B cell (primary cell): Measurements from ENCODE around the gene CLRN1. TPM values are rescaled to one million over a fixed set of nuclear protein-coding genes. Genes with fewer than 3 reads are reported as not detected.

ENCODE experiments used
- ATAC-seq: fragments of 200-7000 bp; cut with Tn5 transposase; one replicate; pipeline ENCODE4 v1.10.0; 2021; ENCODE audit warnings: low read depth, mild to moderate bottlenecking, moderate number of reproducible peaks, moderate library complexity
- CTCF ChIA-PET: fragments of 350-600 bp; sonication (Branson Sonifier 250); formaldehyde crosslinking; loops from one replicate; lab custom pipeline; 2021; ENCODE audit warnings: antibody characterized with exemption, inconsistent platforms; lab: Charles Lee
- POLR2A ChIA-PET: fragments of 350-600 bp; sonication (Branson Sonifier 250); formaldehyde crosslinking; loops from one replicate; lab custom pipeline; 2021; ENCODE audit warnings: antibody characterized with exemption; lab: Charles Lee
- DNase-seq: peaks from one replicate; pipeline ENCODE4 v3.0.0; 2013
- H2AFZ ChIP-seq: 2 replicates; pipeline ENCODE4 v1.6.1; 2012; ENCODE audit warnings: mild to moderate bottlenecking, low read depth, low read length; ENCODE audit not compliant: insufficient read depth, poor library complexity, severe bottlenecking
- H3K27ac ChIP-seq, 2 donors: 1 replicate in 1 of 2; 2 replicates in 1 of 2; pipeline ENCODE4 v1.5.1; 2012 to 2013; ENCODE audit warnings: low read length in 2 of 2, mild to moderate bottlenecking in 2 of 2, moderate library complexity in 1 of 2
- H3K27me3 ChIP-seq, 4 experiments: fragments of 200-600 bp in 1 of 4; sonication (generic) in 1 of 4; replicated peaks in 1 of 4; 1 replicate in 2 of 4; 2 replicates in 2 of 4; pipeline versions ENCODE4 v1.6.1 to v1.7.0; 2013 to 2016; ENCODE audit warnings: low read length in 3 of 4, mild to moderate bottlenecking in 2 of 4, mixed read lengths in 1 of 4, moderate library complexity in 1 of 4; ENCODE audit not compliant: insufficient read depth in 4 of 4, control insufficient read depth in 3 of 4; ENCODE audit errors: control extremely low read depth in 1 of 4
- H3K36me3 ChIP-seq, 2 experiments: replicated peaks in 1 of 2; 1 replicate in 1 of 2; 2 replicates in 1 of 2; pipeline versions ENCODE4 v1.6.1 to v1.7.1; 2013; ENCODE audit warnings: low read length in 1 of 2; ENCODE audit not compliant: insufficient read depth in 2 of 2, control insufficient read depth in 1 of 2; ENCODE audit errors: control extremely low read depth in 1 of 2, extremely low read depth in 1 of 2
- H3K4me1 ChIP-seq, 2 donors: fragments of 200-600 bp in 1 of 2; sonication (generic) in 1 of 2; 1 replicate in 1 of 2; 2 replicates in 1 of 2; pipeline versions ENCODE4 v1.5.1 to v1.6.1; 2013 to 2017; ENCODE audit warnings: low read length in 2 of 2; ENCODE audit not compliant: control insufficient read depth in 2 of 2, insufficient read depth in 2 of 2
- H3K4me2 ChIP-seq: replicated peaks from 2 replicates; pipeline ENCODE3; 2012; ENCODE audit warnings: mild to moderate bottlenecking, low read depth, low read length; ENCODE audit not compliant: poor library complexity, severe bottlenecking
- H3K4me3 ChIP-seq, 5 experiments: fragments of 200-600 bp in 1 of 5; sonication (generic) in 1 of 5; 1 replicate in 3 of 5; 2 replicates in 2 of 5; pipeline versions ENCODE4 v1.5.1 to v1.7.0; 2011 to 2016; ENCODE audit warnings: low read length in 4 of 5, mild to moderate bottlenecking in 4 of 5, low read depth in 2 of 5, control low read depth in 1 of 5, moderate library complexity in 1 of 5; ENCODE audit not compliant: insufficient read depth in 1 of 5; ENCODE audit errors: control extremely low read depth in 1 of 5, extremely low read depth in 1 of 5
- H3K79me2 ChIP-seq: fragments of 200-600 bp; sonication (generic); one replicate; pipeline ENCODE4 v1.6.0; 2016; ENCODE audit warnings: low read length; ENCODE audit not compliant: control insufficient read depth, insufficient read depth
- H3K9ac ChIP-seq: fragments of 200-600 bp; sonication (generic); 2 replicates; pipeline ENCODE4 v1.6.1; 2017; ENCODE audit warnings: mild to moderate bottlenecking, low read length, moderate library complexity
- H3K9me3 ChIP-seq, 3 donors: one replicate each; pipeline versions ENCODE4 v1.6.1 to v1.7.1; 2013; ENCODE audit warnings: low read length in 2 of 3; ENCODE audit not compliant: control insufficient read depth in 2 of 3, insufficient read depth in 1 of 3; ENCODE audit errors: control extremely low read depth in 1 of 3
- H4K20me1 ChIP-seq: 2 replicates; pipeline ENCODE4 v1.6.0; 2012; ENCODE audit warnings: mild to moderate bottlenecking, low read length; ENCODE audit not compliant: insufficient read depth, control insufficient read depth, poor library complexity, severe bottlenecking
- H3K27ac Mint-ChIP-seq: one replicate; pipeline ENCODE4 v1.8.0; 2021; ENCODE audit warnings: mixed read lengths
- H3K27me3 Mint-ChIP-seq: one replicate; pipeline ENCODE4 v1.8.0; 2021; ENCODE audit warnings: mixed read lengths
- H3K4me1 Mint-ChIP-seq: one replicate; pipeline ENCODE4 v1.8.0; 2021; ENCODE audit warnings: mixed read lengths
- H3K4me3 Mint-ChIP-seq: one replicate; pipeline ENCODE4 v1.8.0; 2021; ENCODE audit warnings: mixed read lengths
- H3K9me3 Mint-ChIP-seq: one replicate; pipeline ENCODE4 v1.8.0; 2022; ENCODE audit warnings: mixed read lengths; ENCODE audit not compliant: insufficient read depth
- EZH2 ChIP-seq: IDR thresholded peaks from 2 replicates; pipeline ENCODE4 v1.6.1; 2012; ENCODE audit warnings: borderline replicate concordance, low read depth, mild to moderate bottlenecking, moderate library complexity, low read length; ENCODE audit not compliant: insufficient read depth, poor library complexity, severe bottlenecking
- WGBS: methylation state at CpG from one replicate; pipeline ENCODE4 v1.1.5; 2013; ENCODE audit warnings: missing lambda C conversion rate; ENCODE audit not compliant: insufficient coverage; 5-methylcytosine and 5-hydroxymethylcytosine counted together
- intact Hi-C: fragments of 100-400 bp; cut with micrococcal nuclease; formaldehyde crosslinking; loops from one replicate; pipeline ENCODE4 v1.10.0; 2022
- polyA plus RNA-seq: library from polyadenylated mRNA; depleted of rRNA; stranded (reverse); fragments of >200 nt; gene quantifications from 2 replicates; pipeline ENCODE4 v1.2.3, GENCODE V29; 2012
- total RNA-seq, 2 donors: library from RNA; stranded (reverse); fragments of 120-200 nt in 1 of 2; gene quantifications; 1 replicate in 1 of 2; 2 replicates in 1 of 2; pipeline versions ENCODE4 v1.2.3 to v1.2.4, GENCODE V29; 2013 to 2022
- TF ChIP-seq, protein P1 (sequence below): fragments of 200-600 bp; IDR thresholded peaks from one replicate; pipeline ENCODE4 v1.8.0; 2022; ENCODE audit warnings: antibody characterized with exemption, mild to moderate bottlenecking

The CLRN1 gene
- total and polyA plus RNA-seq, 2 donors (not counting 1 experiment from before 2014, with no cell fraction given) = not detected

DNA sequence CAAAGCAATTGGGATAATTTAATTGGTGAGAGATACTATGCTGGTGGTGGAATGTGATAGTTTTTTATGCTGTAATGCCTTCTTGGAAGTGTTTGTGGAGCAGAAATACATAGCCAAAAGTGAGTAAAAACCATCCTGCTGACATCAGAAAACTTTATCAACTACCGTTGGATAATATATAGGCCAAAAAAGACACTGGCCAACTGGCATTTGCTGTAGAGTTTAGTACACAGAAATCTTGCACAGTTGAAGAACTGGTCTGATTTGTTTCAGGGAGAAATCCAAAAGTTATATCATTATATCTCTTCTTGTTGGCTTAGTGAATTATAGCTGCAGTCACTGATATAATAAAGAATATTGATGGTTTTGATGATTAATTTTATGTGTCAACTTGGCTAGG, 66.8 kb downstream of the CLRN1 start:
- DNase-seq (no peak), ATAC-seq (no peak)
- intact Hi-C loops = no loop called here
- H3K4me1 ChIP-seq = no peaks in the 10 kb centered on the region
- WGBS = no CpG with 5 or more reads among the region's 1 CpG
- no peak overlapping the region for H2AFZ ChIP-seq
- Mint-ChIP-seq H3K27me3 (peaks cover 38% of the 10 kb centered on the region), H3K9me3 (no peaks in the 10 kb centered on the region), H3K4me3 (no peak overlapping the region), H3K4me1 (no peaks in the 10 kb centered on the region), H3K27ac (no peak overlapping the region)
- H3K4me2 ChIP-seq = no peak overlapping the region
- H3K79me2 ChIP-seq = no peaks in the 10 kb centered on the region
- no peak overlapping the region for H3K4me3 ChIP-seq
- no peak overlapping the region for H3K27ac ChIP-seq
- peaks cover 0 to 3% (median 0%) of the 10 kb centered on the region in 4 experiments for H3K27me3 ChIP-seq
- no peaks in the 10 kb centered on the region for H4K20me1 ChIP-seq
- CTCF ChIA-PET = no interaction called here
- POLR2A ChIA-PET = no interaction called here
- no peak overlapping the region for H3K9ac ChIP-seq
- no peaks in the 10 kb centered on the region for H3K9me3 ChIP-seq
- TF ChIP-seq, protein P1, sequence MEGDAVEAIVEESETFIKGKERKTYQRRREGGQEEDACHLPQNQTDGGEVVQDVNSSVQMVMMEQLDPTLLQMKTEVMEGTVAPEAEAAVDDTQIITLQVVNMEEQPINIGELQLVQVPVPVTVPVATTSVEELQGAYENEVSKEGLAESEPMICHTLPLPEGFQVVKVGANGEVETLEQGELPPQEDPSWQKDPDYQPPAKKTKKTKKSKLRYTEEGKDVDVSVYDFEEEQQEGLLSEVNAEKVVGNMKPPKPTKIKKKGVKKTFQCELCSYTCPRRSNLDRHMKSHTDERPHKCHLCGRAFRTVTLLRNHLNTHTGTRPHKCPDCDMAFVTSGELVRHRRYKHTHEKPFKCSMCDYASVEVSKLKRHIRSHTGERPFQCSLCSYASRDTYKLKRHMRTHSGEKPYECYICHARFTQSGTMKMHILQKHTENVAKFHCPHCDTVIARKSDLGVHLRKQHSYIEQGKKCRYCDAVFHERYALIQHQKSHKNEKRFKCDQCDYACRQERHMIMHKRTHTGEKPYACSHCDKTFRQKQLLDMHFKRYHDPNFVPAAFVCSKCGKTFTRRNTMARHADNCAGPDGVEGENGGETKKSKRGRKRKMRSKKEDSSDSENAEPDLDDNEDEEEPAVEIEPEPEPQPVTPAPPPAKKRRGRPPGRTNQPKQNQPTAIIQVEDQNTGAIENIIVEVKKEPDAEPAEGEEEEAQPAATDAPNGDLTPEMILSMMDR = no peak
- no peak for TF ChIP-seq EZH2
- no peaks in the 10 kb centered on the region for H3K36me3 ChIP-seq

DNA sequence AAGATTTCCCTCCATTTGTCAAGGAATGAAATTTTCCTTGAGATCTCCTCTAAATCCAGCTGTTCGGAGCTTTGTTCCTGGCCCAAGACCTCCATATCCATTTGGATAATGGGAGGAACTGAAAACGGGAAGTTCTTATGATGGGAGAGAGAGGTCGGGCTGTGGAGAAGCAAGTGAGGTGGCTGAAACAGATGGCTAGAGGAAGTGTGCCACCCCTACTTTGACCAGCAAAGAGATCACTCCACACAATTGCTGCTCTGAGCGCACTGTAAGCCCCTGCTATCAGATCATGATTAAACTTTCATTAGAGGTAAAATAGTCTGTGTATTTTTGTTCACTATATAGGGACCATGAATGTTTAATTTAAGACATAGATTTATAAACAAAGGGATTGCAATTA, 67.2 kb downstream of the CLRN1 start, which contains the start of gene MINDY4B:
Gene MINDY4B (minus strand): TSS at position 101 of the 400 bp plus-strand sequence. CDS start 0 bp downstream, at position 101.
- Mint-ChIP-seq H3K27me3 (peaks cover 34% of the 10 kb centered on the region), H3K4me1 (no peaks in the 10 kb centered on the region), H3K9me3 (no peaks in the 10 kb centered on the region), H3K27ac (no peak within 1 kb of the TSS), H3K4me3 (no peak within 1 kb of the TSS)
- no peak within 1 kb of the TSS for H3K27ac ChIP-seq
- peaks cover 0 to 3% (median 0%) of the 10 kb centered on the region in 4 experiments for H3K27me3 ChIP-seq
- no peak within 1 kb of the TSS for H3K4me3 ChIP-seq
- TF ChIP-seq, protein P1 = no peak
- TF ChIP-seq EZH2 = no peak
- H2AFZ ChIP-seq = no peak within 1 kb of the TSS
- no peaks in the 10 kb centered on the region for H3K4me1 ChIP-seq
- no peaks in the 10 kb centered on the region for H3K36me3 ChIP-seq
- no peak within 1 kb of the TSS for H3K9ac ChIP-seq
- ATAC-seq (no peak), DNase-seq (no peak)
- ChIA-PET CTCF (no interaction called here), POLR2A (no interaction called here)
- intact Hi-C loops = no loop called here
- H3K9me3 ChIP-seq = no peaks in the 10 kb centered on the region
- H4K20me1 ChIP-seq = no peaks in the 10 kb centered on the region
- no peak within 1 kb of the TSS for H3K4me2 ChIP-seq
- no peaks in the 10 kb centered on the region for H3K79me2 ChIP-seq
- WGBS = no CpG with 5 or more reads among the region's 4 CpGs
